NCI-H510A treated with DMSO at 0.1 percent for 48 hours (cell line): Measurements from ENCODE around the gene CIAO2A.

Experiments
- DNase-seq: peaks from one replicate; lab custom pipeline; 2025; lab: John Stamatoyannopoulos, UW

Gene CIAO2A

DNA sequence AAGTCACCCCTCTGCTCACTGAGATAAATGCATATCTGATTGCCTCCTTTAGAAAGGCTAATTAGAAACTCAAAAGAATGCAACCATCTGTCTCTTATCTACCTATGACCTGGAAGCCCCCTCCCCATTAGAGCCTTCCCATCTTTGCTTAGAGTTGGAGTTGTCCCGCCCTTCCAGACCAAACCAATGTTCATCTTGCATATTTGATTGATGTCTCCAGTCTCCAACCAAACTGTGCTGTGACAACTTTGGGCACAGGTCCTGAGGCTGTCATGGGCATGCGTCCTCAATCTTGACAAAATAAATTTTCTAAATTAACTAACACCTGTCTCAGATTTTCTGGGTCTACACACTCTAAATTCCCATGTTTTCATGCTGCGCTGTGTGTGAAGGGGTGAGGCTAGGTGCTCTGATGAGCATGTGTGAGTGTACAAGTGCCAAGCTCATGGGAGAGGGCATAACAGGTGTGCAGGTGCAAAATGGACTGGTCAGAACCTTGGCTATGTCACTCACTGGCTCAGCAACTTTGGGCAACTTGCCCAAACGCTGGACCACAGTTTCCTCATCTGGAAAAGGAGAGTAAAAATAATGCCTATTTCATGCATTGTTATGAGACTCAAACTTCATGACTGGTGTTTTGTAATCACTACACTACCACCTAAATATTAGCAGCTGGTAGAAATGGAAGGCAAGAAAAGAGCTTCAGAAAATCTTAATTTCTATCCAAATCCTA is 54.6 kb downstream of the CIAO2A start:
- no peak for DNase-seq

DNA sequence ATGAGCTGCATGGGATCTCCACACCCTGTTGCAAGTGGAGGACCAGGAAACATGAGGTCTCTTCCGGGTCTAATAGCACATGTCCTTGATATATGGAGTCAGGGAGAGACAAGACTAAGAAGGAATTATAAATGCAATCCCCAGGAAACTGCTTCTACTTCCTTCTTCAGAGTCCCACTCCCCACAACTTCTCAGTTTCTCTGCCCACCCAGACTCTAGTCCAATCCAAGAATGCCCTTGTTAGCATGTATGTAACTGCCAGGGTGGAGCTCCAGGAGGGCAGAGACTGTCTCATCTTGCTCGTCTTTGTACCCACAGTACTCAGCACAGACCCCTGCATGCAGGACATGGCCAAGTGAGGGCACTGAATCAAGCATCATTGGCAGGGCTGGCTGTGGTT is 55.7 kb downstream of the CIAO2A start:
- DNase-seq = no peak

DNA sequence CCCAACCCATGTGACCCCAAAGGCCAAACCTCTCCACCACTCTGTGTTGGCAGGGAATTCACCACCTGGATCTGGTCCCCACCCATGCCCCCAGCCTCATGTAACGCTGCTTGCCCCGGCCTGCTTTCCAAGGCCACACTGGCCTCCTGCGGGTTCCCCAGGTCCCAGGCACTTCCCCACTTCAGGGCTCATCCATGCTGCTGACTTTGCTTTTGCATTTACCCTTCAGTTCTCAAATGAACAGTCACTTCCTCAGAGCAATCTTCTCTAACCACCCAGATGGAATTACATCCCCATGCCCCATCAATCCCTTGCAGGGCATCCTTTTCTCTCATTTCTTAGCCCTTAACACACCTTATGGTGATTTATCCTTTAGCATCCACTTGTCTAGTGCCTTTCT is 56.5 kb downstream of the CIAO2A start:
- DNase-seq = no peak

DNA sequence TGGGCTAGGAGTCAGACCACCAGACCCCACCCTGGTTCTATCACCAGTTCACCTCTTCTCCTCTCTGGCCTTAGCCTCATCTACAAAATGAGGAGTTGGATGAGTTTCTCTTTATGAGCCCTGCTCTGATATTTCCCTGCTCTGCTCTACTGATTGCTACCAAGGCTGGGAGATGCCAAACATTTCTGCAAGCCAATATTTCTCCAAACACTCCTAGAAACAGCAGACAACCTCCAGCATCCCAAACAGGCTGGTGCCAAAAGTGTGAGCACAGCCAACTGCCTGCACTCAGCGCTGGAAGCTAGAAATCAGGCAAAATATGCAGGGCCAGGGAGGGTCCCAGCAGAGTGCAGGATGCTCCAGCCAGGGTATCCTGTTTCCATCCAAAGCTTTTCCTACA is 58.1 kb downstream of the CIAO2A start:
- no peak for DNase-seq

DNA sequence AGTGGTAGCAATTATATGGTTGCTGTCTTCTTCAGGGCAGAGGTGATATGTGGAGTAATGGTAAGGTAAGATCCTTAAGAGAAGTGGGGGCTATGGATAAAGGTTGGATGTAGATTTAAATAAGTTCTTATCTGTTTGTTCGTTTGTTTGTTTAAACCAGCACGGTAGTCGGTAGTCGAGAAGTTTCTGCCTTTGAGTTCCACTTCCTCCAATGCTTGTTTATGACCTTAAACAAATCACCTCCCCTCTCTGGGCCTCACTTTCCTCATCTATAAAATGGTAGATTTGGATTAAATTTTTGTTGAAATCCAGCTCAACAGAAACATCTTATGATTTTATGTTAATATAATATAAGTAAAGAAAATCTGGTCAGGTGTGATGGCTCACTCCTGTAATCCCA is 59.1 kb downstream of the CIAO2A start:
- DNase-seq = no peak

DNA sequence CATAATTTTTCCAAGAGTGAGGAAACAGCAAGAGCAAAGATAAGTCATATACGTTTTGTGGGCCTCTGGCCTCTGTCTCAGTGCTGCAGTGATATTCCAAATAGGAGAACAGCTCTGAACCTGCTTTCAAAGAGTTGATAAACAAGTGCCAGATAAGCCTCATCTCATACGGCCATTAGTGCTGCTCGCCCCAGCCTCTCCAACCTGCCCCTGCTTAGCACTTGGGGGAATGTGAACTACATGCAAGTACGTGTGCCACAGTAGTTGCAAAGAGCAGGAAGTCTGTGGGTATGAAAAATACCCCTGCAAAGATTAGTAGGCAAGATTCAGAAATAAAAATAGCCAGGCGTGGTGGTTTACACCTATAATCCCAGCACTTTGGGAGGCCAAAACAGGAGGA is 61.3 kb downstream of the CIAO2A start:
- DNase-seq = no peak

DNA sequence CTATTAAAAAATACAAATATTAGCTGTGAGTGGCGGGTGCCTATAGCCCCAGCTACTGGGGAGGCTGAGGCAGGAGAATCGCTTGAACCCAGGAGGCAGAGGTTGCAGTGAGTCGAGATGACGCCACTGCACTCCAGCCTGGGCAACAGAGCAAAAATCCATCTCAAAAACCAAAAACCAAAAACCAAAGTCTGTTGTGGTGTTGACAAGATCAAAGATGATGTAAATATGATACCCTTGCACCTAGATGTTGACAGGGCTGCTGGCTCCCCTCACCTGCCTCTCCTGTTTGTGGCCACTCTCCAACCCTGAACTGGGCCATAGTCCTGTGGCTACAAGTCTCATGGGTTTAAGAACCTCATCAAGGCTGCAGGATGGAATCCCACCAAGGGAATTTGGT is 63.5 kb downstream of the CIAO2A start:
- no peak for DNase-seq

DNA sequence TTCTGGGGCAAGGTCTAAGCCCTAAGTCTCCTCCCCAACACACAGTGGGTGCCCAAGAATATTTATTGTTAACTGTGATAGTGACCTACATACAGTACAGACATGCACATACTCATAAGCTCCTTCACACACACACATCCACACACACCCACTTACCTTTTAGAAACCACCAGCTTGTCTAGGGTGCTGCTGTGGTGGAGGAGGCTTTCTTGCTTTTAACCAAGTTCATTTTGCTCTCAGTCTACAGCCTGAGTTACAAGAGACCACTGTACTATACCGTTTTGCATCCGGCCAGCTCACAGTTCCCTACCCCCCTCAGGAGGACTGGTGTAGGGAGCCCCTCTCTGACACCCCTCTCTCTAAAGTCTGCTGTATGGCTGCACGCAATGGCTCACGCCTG is 64.0 kb downstream of the CIAO2A start:
- DNase-seq = no peak

DNA sequence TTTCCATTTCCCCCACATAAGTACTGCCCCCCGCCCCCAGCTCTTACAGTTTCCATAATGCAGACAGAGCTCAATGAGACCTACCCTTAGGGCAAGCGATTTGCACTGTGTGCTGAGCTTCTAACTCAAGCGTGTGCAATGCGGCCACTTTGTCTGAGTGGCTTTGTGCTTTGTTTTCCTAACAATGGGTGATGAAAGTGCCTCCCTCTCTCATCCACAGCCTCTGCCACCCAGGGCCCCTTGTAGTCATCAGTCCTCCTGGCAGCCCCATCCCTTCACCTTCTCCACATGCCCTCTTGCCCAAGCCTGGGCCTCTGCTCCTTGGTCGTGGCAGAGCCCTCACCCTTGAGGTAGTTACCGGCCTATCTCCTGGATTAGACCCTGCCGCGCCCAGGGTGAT is 64.5 kb downstream of the CIAO2A start:
- no peak for DNase-seq

DNA sequence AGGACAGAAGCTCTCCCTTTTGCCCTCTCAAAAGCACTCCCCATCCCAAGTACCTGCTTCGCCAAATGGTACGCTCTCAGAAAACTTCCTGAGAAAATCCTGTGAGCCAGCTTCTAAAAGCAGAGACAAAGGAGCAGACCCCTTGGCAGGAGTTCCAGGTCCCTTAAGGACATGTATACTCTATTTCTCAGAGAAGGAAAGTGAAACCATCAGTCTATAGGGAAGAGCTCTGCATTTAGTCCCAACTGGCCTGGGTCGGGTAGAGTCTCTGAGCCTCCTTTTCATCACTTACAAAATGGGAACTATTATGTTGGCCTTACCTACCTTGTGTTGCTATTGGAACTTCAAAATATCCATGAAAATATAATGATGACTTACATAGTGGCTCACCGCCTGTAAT is 67.0 kb downstream of the CIAO2A start:
- DNase-seq = no peak

DNA sequence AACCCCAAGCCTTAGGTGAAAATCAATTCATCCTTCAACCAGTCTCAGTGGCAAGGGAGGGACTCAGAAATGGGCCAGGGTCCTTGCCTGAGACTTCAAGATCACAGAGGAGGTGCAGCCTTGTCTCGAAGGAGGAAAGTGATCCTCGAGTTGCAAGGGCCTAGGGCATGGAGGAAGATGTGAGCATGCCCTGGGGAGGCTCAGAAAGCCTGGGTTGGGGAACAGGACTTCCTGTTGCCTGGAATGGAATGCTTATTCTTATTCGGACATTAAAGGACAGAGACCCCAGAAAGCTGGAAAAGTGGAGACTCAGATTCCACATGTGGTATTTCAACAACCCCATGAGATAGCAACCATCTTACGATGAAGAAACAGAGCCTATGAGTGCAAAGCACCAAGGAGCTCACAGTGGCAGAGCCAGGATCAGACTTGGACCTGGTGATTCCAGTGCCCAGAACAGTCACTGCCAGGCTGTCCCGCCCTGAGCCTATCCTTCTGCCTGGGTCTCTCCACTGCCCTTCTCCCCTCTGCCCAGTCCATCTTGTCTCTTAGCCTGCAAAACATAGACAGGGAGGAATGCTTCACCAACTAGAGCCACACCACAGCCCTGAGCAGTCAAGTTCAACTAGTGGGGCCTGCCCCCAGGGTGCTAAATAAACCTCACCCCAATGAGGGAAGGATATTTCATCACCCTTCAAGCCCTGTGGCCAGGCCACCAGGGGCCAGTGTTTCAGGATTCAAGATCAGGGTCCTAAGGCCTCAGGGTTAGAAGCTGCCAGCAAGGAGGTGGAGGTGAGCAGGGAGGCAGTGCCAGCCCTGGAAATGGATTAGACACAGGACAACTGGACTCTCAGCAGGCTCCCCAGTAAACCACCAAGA is 69.2 kb downstream of the CIAO2A start:
- DNase-seq = no peak

DNA sequence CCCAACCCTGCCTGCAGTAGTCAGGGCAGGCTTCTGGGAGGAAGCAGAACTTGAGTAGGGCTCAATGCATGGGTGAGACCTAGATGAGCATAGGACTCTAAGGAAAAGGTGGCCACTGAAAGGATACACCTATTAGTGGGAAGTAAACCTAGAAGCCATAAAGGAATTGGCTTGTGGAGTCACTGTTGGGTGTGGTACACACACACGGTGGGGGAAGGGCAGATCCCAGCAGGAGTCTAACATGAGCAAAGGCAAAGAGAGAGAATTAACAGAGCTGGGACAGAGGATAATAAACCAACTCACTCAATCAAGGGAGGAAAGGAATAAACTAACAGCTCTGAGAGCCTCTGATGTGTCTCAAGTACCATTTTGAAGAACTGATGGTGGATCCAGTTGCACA is 70.4 kb downstream of the CIAO2A start:
- DNase-seq = no peak

DNA sequence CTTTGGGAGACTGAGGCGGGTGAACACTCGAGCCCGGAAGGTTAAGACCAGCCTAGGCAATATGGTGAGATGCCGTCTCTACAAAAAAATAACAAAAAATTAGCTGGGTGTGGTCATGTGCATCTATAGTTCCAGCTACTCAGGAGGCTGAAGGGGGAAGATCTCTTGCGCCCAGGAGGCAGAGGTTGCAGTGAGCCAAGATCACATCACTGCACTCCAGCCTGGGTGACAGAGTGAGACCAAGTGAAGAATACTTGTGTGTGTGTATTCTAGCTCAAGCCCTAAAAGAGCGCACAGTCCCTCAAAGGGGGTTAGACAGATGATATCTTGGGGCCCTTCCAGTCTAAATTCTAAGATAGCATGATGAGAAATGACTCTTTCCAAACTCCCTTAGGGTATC is 71.1 kb downstream of the CIAO2A start:
- no peak for DNase-seq
